ENCODE measurements around the gene MYO1H.

The MYO1H gene

GRCh38 chr12:109448272-109448671 lies 100.6 kb downstream of the MYO1H start:
- DNase-seq (ENCODE audit: low spot score), result no peak

- DNase-seq (ENCODE audit: low spot score), result no peak
Measured at GRCh38 chr12:109448707-109449390, 101.1 kb downstream of the MYO1H start.

- no peak for DNase-seq (ENCODE audit: low spot score)
Measured at GRCh38 chr12:109449845-109450532, 102.3 kb downstream of the MYO1H start.

GRCh38 chr12:109450980-109451379 lies 103.3 kb downstream of the MYO1H start:
- DNase-seq (ENCODE audit: low spot score), result no peak

GRCh38 chr12:109451400-109451799 lies 103.7 kb downstream of the MYO1H start:
- no peak for DNase-seq (ENCODE audit: low spot score)

- DNase-seq (ENCODE audit: low spot score), result no peak
Measured at GRCh38 chr12:109452489-109452888, 104.8 kb downstream of the MYO1H start.

GRCh38 chr12:109455706-109456105 lies 108.0 kb downstream of the MYO1H start:
- DNase-seq (ENCODE audit: low spot score), result no peak

GRCh38 chr12:109458086-109458485 lies 110.4 kb downstream of the MYO1H start:
- no peak for DNase-seq (ENCODE audit: low spot score)

- DNase-seq (ENCODE audit: low spot score), result no peak
Measured at GRCh38 chr12:109458771-109459208, 111.1 kb downstream of the MYO1H start.

GRCh38 chr12:109459247-109459646 lies 111.5 kb downstream of the MYO1H start:
- DNase-seq (ENCODE audit: low spot score), result no peak

GRCh38 chr12:109460538-109460937 lies 112.8 kb downstream of the MYO1H start:
- DNase-seq (ENCODE audit: low spot score), result no peak

- DNase-seq (ENCODE audit: low spot score), result peak; percentile 17
Measured at GRCh38 chr12:109461049-109461845, 113.5 kb downstream of the MYO1H start.

GRCh38 chr12:109461846-109462756 lies 114.4 kb downstream of the MYO1H start:
- peak; percentile 33 for DNase-seq (ENCODE audit: low spot score)

- DNase-seq (ENCODE audit: low spot score), result peak; percentile 69
Measured at GRCh38 chr12:109462868-109463692, 115.4 kb downstream of the MYO1H start.

GRCh38 chr12:109463756-109464155 lies 116.1 kb downstream of the MYO1H start:
- no peak for DNase-seq (ENCODE audit: low spot score)

- no peak for DNase-seq (ENCODE audit: low spot score)
Measured at GRCh38 chr12:109464642-109465351, 117.1 kb downstream of the MYO1H start.

GRCh38 chr12:109466305-109466704 lies 118.6 kb downstream of the MYO1H start:
- no peak for DNase-seq (ENCODE audit: low spot score)

GRCh38 chr12:109466821-109467220 lies 119.1 kb downstream of the MYO1H start:
- DNase-seq (ENCODE audit: low spot score), result no peak

- no peak for DNase-seq (ENCODE audit: low spot score)
Measured at GRCh38 chr12:109467978-109468676, 120.4 kb downstream of the MYO1H start.

- DNase-seq (ENCODE audit: low spot score), result no peak
Measured at GRCh38 chr12:109469517-109469916, 121.8 kb downstream of the MYO1H start.

Measured in SW480 (cell line).